Neural cell (in vitro differentiated cells): ENCODE measurements around the gene VPS35L. TPM values are rescaled to one million over a fixed set of nuclear protein-coding genes. Genes with fewer than 3 reads are reported as not detected.

Experiments
- H2AFZ ChIP-seq: fragments of 200-600, 300-800 bp; sonication (generic), shearing (Covaris generic); 2 replicates; pipeline ENCODE4 v1.6.0; 2014; ENCODE audit warnings: low read depth, mild to moderate bottlenecking, antibody characterized with exemption, low read length, moderate library complexity
- H3F3A ChIP-seq: fragments of 200-600 bp; shearing (Covaris generic); 2 replicates; pipeline ENCODE4 v1.6.1; 2016; ENCODE audit warnings: mild to moderate bottlenecking, moderate library complexity, mixed read lengths, antibody characterized with exemption, low read length; ENCODE audit not compliant: insufficient read depth, poor library complexity, severe bottlenecking
- H3K27ac ChIP-seq: fragments of 200-600, 300-800 bp; sonication (generic), shearing (Covaris generic); 2 replicates; pipeline ENCODE4 v1.5.1; 2014; ENCODE audit warnings: mild to moderate bottlenecking, low read length, moderate library complexity
- H3K27me3 ChIP-seq: fragments of 300-800, 200-600 bp; sonication (generic), shearing (Covaris generic); 2 replicates; pipeline ENCODE4 v1.6.0; 2014; ENCODE audit warnings: mild to moderate bottlenecking, low read depth, low read length, moderate library complexity; ENCODE audit not compliant: insufficient read depth
- H3K36me3 ChIP-seq: fragments of 300-800, 200-600 bp; sonication (generic), shearing (Covaris generic); 2 replicates; pipeline ENCODE4 v1.5.1; 2014; ENCODE audit warnings: mild to moderate bottlenecking, antibody characterized with exemption, low read length, moderate library complexity; ENCODE audit not compliant: insufficient read depth
- H3K4me2 ChIP-seq: fragments of 300-800, 200-600 bp; sonication (generic), shearing (Covaris generic); 2 replicates; pipeline ENCODE4 v1.6.0; 2014; ENCODE audit warnings: mild to moderate bottlenecking, low read length
- H3K4me3 ChIP-seq: fragments of 300-800, 200-600 bp; sonication (generic), shearing (Covaris generic); 2 replicates; pipeline ENCODE4 v1.5.1; 2014; ENCODE audit warnings: mild to moderate bottlenecking, low read length, moderate library complexity
- H3K79me2 ChIP-seq: fragments of 200-600 bp; shearing (Covaris generic); replicated peaks from 2 replicates; pipeline ENCODE4 v1.6.0; 2014; ENCODE audit warnings: mild to moderate bottlenecking, low read length, moderate library complexity; ENCODE audit not compliant: insufficient read depth
- H3K9ac ChIP-seq: fragments of 300-800, 200-600 bp; sonication (generic), shearing (Covaris generic); 2 replicates; pipeline ENCODE4 v1.6.1; 2016; ENCODE audit warnings: mild to moderate bottlenecking, low read length, mixed read lengths
- H3K9me2 ChIP-seq: fragments of 200-600 bp; shearing (Covaris generic); 2 replicates; pipeline ENCODE4 v1.6.1; 2016; ENCODE audit warnings: mild to moderate bottlenecking, low read length, mixed read lengths; ENCODE audit not compliant: insufficient read depth
- H3K9me3 ChIP-seq: fragments of 200-600, 300-800 bp; sonication (generic), shearing (Covaris generic); 2 replicates; pipeline ENCODE4 v1.6.1; 2016; ENCODE audit warnings: mild to moderate bottlenecking, mixed run types, low read length, moderate library complexity, mixed read lengths
- H4K20me1 ChIP-seq: fragments of 200-600 bp; shearing (Covaris generic); 2 replicates; pipeline ENCODE4 v1.6.1; 2016; ENCODE audit warnings: mild to moderate bottlenecking, mixed run types; ENCODE audit not compliant: insufficient read depth
- EP300 ChIP-seq: fragments of 450-650 bp; conservative IDR thresholded peaks from 2 replicates; pipeline ENCODE4 v1.6.1; 2014; ENCODE audit warnings: antibody characterized with exemption, mild to moderate bottlenecking, moderate library complexity; ENCODE audit not compliant: poor library complexity, severe bottlenecking
- EZH2 ChIP-seq: fragments of 200-600, 300-800 bp; shearing (Covaris generic), sonication (generic); IDR thresholded peaks from 2 replicates; pipeline ENCODE4 v1.6.1; 2014; ENCODE audit warnings: antibody characterized with exemption, low read length, borderline replicate concordance, mild to moderate bottlenecking; ENCODE audit not compliant: insufficient read depth, poor library complexity, severe bottlenecking
- MXI1 ChIP-seq: fragments of 450-650 bp; conservative IDR thresholded peaks from 2 replicates; pipeline ENCODE4 v1.6.1; 2014; ENCODE audit warnings: antibody characterized with exemption, mild to moderate bottlenecking; ENCODE audit not compliant: poor library complexity, severe bottlenecking
- POLR2AphosphoS5 ChIP-seq: IDR thresholded peaks from 2 replicates; pipeline ENCODE4 v1.6.1; 2012
- RAD21 ChIP-seq: fragments of 450-650 bp; conservative IDR thresholded peaks from 2 replicates; pipeline ENCODE4 v1.6.1; 2014; ENCODE audit warnings: antibody characterized with exemption, mild to moderate bottlenecking, moderate library complexity
- SMC3 ChIP-seq: fragments of 450-650 bp; conservative IDR thresholded peaks from 2 replicates; pipeline ENCODE4 v1.6.1; 2014; ENCODE audit warnings: antibody characterized with exemption, mild to moderate bottlenecking, moderate library complexity; ENCODE audit not compliant: poor library complexity
- TAF1 ChIP-seq: IDR thresholded peaks from 2 replicates; pipeline ENCODE4 v1.6.1; 2012; ENCODE audit warnings: low read depth
- polyA plus RNA-seq: library from polyadenylated mRNA; depleted of rRNA; stranded (reverse); fragments of >200 nt; gene quantifications from 2 replicates; pipeline ENCODE4 v1.2.3, GENCODE V29; 2014
- TF ChIP-seq, protein P1 (sequence below): fragments of 450-650 bp; IDR thresholded peaks from 2 replicates; pipeline ENCODE4 v1.5.1; 2014; ENCODE audit warnings: antibody characterized with exemption, mild to moderate bottlenecking, moderate library complexity; ENCODE audit not compliant: poor library complexity, severe bottlenecking
- TF ChIP-seq, protein P2 (sequence below): IDR thresholded peaks from 2 replicates; pipeline ENCODE4 v1.6.1; 2012; ENCODE audit warnings: borderline replicate concordance

VPS35L gene
- polyA plus RNA-seq, 1 donor from 2014 or later = 29.8 TPM

- H2AFZ ChIP-seq = no peak overlapping the region
- no peaks in the 10 kb centered on the region for H3K9me3 ChIP-seq
- H3K36me3 ChIP-seq = no peaks in the 10 kb centered on the region
- H3K79me2 ChIP-seq = no peaks in the 10 kb centered on the region
- no peak overlapping the region for H3K4me2 ChIP-seq
- TF ChIP-seq EZH2 (no peak), MXI1 (no peak), SMC3 (no peak), TAF1 (no peak), POLR2AphosphoS5 (no peak), RAD21 (no peak), EP300 (no peak)
- TF ChIP-seq, protein P1, sequence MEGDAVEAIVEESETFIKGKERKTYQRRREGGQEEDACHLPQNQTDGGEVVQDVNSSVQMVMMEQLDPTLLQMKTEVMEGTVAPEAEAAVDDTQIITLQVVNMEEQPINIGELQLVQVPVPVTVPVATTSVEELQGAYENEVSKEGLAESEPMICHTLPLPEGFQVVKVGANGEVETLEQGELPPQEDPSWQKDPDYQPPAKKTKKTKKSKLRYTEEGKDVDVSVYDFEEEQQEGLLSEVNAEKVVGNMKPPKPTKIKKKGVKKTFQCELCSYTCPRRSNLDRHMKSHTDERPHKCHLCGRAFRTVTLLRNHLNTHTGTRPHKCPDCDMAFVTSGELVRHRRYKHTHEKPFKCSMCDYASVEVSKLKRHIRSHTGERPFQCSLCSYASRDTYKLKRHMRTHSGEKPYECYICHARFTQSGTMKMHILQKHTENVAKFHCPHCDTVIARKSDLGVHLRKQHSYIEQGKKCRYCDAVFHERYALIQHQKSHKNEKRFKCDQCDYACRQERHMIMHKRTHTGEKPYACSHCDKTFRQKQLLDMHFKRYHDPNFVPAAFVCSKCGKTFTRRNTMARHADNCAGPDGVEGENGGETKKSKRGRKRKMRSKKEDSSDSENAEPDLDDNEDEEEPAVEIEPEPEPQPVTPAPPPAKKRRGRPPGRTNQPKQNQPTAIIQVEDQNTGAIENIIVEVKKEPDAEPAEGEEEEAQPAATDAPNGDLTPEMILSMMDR = no peak
- TF ChIP-seq, protein P2, sequence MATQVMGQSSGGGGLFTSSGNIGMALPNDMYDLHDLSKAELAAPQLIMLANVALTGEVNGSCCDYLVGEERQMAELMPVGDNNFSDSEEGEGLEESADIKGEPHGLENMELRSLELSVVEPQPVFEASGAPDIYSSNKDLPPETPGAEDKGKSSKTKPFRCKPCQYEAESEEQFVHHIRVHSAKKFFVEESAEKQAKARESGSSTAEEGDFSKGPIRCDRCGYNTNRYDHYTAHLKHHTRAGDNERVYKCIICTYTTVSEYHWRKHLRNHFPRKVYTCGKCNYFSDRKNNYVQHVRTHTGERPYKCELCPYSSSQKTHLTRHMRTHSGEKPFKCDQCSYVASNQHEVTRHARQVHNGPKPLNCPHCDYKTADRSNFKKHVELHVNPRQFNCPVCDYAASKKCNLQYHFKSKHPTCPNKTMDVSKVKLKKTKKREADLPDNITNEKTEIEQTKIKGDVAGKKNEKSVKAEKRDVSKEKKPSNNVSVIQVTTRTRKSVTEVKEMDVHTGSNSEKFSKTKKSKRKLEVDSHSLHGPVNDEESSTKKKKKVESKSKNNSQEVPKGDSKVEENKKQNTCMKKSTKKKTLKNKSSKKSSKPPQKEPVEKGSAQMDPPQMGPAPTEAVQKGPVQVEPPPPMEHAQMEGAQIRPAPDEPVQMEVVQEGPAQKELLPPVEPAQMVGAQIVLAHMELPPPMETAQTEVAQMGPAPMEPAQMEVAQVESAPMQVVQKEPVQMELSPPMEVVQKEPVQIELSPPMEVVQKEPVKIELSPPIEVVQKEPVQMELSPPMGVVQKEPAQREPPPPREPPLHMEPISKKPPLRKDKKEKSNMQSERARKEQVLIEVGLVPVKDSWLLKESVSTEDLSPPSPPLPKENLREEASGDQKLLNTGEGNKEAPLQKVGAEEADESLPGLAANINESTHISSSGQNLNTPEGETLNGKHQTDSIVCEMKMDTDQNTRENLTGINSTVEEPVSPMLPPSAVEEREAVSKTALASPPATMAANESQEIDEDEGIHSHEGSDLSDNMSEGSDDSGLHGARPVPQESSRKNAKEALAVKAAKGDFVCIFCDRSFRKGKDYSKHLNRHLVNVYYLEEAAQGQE = no peak
- H3K27ac ChIP-seq = no peak overlapping the region
- no peak overlapping the region for H3K9ac ChIP-seq
- H3K4me3 ChIP-seq = no peak overlapping the region
- H3K27me3 ChIP-seq = no peaks in the 10 kb centered on the region
- no peaks in the 10 kb centered on the region for H3K9me2 ChIP-seq
- no peaks in the 10 kb centered on the region for H4K20me1 ChIP-seq
- H3F3A ChIP-seq = no peaks in the 10 kb centered on the region
Observed at GRCh38 chr16:19672378-19672777, 116.9 kb downstream of the VPS35L start.

DNA sequence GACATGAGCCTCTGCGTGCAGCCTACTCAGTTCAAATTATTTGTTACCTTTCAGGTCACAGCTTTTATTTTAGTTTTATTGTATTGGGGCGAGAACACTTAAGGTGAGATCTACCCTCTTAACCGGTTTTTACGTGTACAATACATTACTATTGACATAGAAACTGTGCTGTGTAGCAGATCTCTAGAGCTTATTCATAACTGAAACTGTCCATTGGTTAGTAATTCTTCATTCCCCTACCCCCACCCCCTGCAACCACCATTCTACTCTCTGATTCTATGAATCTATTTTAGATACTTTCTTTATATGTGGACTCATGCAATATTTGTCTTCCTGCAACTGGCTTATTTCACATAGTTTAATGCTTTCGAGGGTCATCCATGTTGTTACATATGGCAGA lies 119.0 kb downstream of the VPS35L start:
- Histone ChIP-seq H3K27ac (no peak overlapping the region), H4K20me1 (no peaks in the 10 kb centered on the region), H3F3A (no peaks in the 10 kb centered on the region), H3K9me2 (no peaks in the 10 kb centered on the region), H2AFZ (no peak overlapping the region), H3K9ac (no peak overlapping the region), H3K9me3 (no peaks in the 10 kb centered on the region), H3K27me3 (no peaks in the 10 kb centered on the region), H3K4me3 (no peak overlapping the region), H3K4me2 (no peak overlapping the region), H3K36me3 (no peaks in the 10 kb centered on the region), H3K79me2 (no peaks in the 10 kb centered on the region)
- TF ChIP-seq RAD21 = no peak
- TF ChIP-seq EP300 = no peak
- no peak for TF ChIP-seq EZH2
- TF ChIP-seq TAF1 = no peak
- TF ChIP-seq POLR2AphosphoS5 = no peak
- TF ChIP-seq MXI1 = no peak
- TF ChIP-seq, protein P2 = no peak
- TF ChIP-seq SMC3 = no peak
- TF ChIP-seq, protein P1 = no peak
